Left lung (tissue), 10 donors: ENCODE data around the gene USP10. TPM values are rescaled to one million over a fixed set of nuclear protein-coding genes. Genes with fewer than 3 reads are reported as not detected.

ENCODE experiments used
- ATAC-seq: fragments of 200-7000 bp; cut with Tn5 transposase; one replicate; pipeline ENCODE4 v1.9.1; 2020; ENCODE audit warnings: moderate library complexity
- DNase-seq, 4 donors: peaks; one replicate each; pipeline ENCODE4 v3.0.0-alpha.2; 2013 to 2020
- H3K27ac ChIP-seq, 2 donors: fragments of 200-600 bp; sonication (generic) in 1 of 2; one replicate each; pipeline versions ENCODE4 v1.5.0 to v1.8.0; 2020 to 2021
- H3K27me3 ChIP-seq, 2 donors: fragments of 200-600 bp; sonication (generic) in 1 of 2; one replicate each; pipeline versions ENCODE4 v1.5.0 to v1.8.0; 2020 to 2021
- H3K36me3 ChIP-seq, 2 donors: fragments of 200-600 bp; sonication (generic) in 1 of 2; one replicate each; pipeline versions ENCODE4 v1.5.0 to v1.8.0; 2020 to 2021
- H3K4me1 ChIP-seq, 2 donors: fragments of 200-600 bp; one replicate each; pipeline ENCODE4 v1.8.0; 2021
- H3K4me3 ChIP-seq, 2 donors: fragments of 200-600 bp; sonication (generic) in 1 of 2; one replicate each; pipeline versions ENCODE4 v1.5.0 to v1.8.0; 2020 to 2021; ENCODE audit warnings: mild to moderate bottlenecking in 1 of 2
- H3K9me3 ChIP-seq, 2 donors: fragments of 200-600 bp; sonication (generic) in 1 of 2; one replicate each; pipeline versions ENCODE4 v1.5.0 to v1.8.0; 2020 to 2021
- CTCF ChIP-seq, 2 donors: fragments of 200-600 bp; sonication (generic) in 1 of 2; IDR thresholded peaks; one replicate each; pipeline versions ENCODE4 v1.5.0 to v1.8.0; 2021; ENCODE audit warnings: antibody characterized with exemption in 2 of 2
- intact Hi-C, 2 donors: fragments of 100-400 bp; cut with DNase I; formaldehyde crosslinking; loops; one replicate each; pipeline versions ENCODE4 v1.11.2 to v1.14.2; 2022
- polyA plus RNA-seq, 6 donors: library from polyadenylated mRNA; unstranded; fragments of 120-200 nt; gene quantifications; one replicate each; pipeline ENCODE4 v1.2.1, GENCODE V29; 2013; ENCODE audit not compliant: insufficient read length in 6 of 6
- total RNA-seq, 2 donors: library from RNA; stranded (reverse); fragmentation: NEBNext Ultra II Directional; extraction: Animal tissue kit (Norgen Biotek cat#: 25700); gene quantifications; one replicate each; pipeline ENCODE4 v1.2.1, GENCODE V29; 2021
- donor health status: DM: no; HTN: yes; CAD: no.
- donor health status: DM: no; HTN: no; CAD: no.

Gene USP10
- total and polyA plus RNA-seq, 8 donors, result 57.4 to 102 (median 87.8) TPM

GRCh38 chr16:84769416-84769815, 69.6 kb downstream of the USP10 start:
- H3K36me3 ChIP-seq, result peaks cover 0 to 87% of the 10 kb centered on the region in 2 donors

GRCh38 chr16:84773312-84773711, 73.5 kb downstream of the USP10 start:
- DNase-seq (no peak), ATAC-seq (no peak)
- Histone ChIP-seq H3K4me3 (no peak overlapping the region), H3K36me3 (peaks cover 0 to 89% of the 10 kb centered on the region in 2 donors), H3K27me3 (no peaks in the 10 kb centered on the region), H3K27ac (no peak overlapping the region), H3K4me1 (peaks cover 0 to 14% of the 10 kb centered on the region in 2 donors), H3K9me3 (no peaks in the 10 kb centered on the region)
- TF ChIP-seq CTCF (IDR thresholded peaks at IDR 0.05), result no peak
- intact Hi-C loops, result no loop called here

More at GRCh38 chr16:84769416-84769815, 69.6 kb downstream of the USP10 start:
- H3K9me3 ChIP-seq, result no peaks in the 10 kb centered on the region
- H3K27me3 ChIP-seq, result no peaks in the 10 kb centered on the region
- no peak overlapping the region for H3K4me3 ChIP-seq
- DNase-seq, result no peak
- peaks cover 0 to 9% of the 10 kb centered on the region in 2 donors for H3K4me1 ChIP-seq
- no peak overlapping the region for H3K27ac ChIP-seq
- TF ChIP-seq CTCF (IDR thresholded peaks at IDR 0.05), result no peak
- intact Hi-C loops, result no loop called here
- no peak for ATAC-seq

GRCh38 chr16:84774810-84775209, 75.0 kb downstream of the USP10 start:
- H3K36me3 ChIP-seq, result peaks cover 0 to 89% of the 10 kb centered on the region in 2 donors
- DNase-seq (no peak), ATAC-seq (peak; percentile 40)
- TF ChIP-seq CTCF (IDR thresholded peaks at IDR 0.05), result no peak
- peaks cover 0 to 14% of the 10 kb centered on the region in 2 donors for H3K4me1 ChIP-seq
- peak overlapping the region in 1 of 2 donors; percentile 25 for H3K4me3 ChIP-seq
- no peaks in the 10 kb centered on the region for H3K27me3 ChIP-seq
- intact Hi-C loops, result no loop called here
- H3K9me3 ChIP-seq, result no peaks in the 10 kb centered on the region
- H3K27ac ChIP-seq, result peak overlapping the region in 1 of 2 donors; percentile 65

GRCh38 chr16:84775262-84775810, 75.5 kb downstream of the USP10 start:
- H3K9me3 ChIP-seq, result no peaks in the 10 kb centered on the region
- ATAC-seq, result no peak
- TF ChIP-seq CTCF (IDR thresholded peaks at IDR 0.05), result no peak
- peak overlapping the region in 1 of 2 donors; percentile 25 for H3K4me3 ChIP-seq
- no peak for DNase-seq
- H3K36me3 ChIP-seq, result peaks cover 0 to 89% of the 10 kb centered on the region in 2 donors
- peaks cover 0 to 14% of the 10 kb centered on the region in 2 donors for H3K4me1 ChIP-seq
- no peaks in the 10 kb centered on the region for H3K27me3 ChIP-seq
- intact Hi-C loops, result no loop called here
- H3K27ac ChIP-seq, result peak overlapping the region in 1 of 2 donors; percentile 65

GRCh38 chr16:84777435-84777834, 77.6 kb downstream of the USP10 start:
- DNase-seq, result no peak
- H3K27me3 ChIP-seq, result no peaks in the 10 kb centered on the region
- no peak for ATAC-seq
- intact Hi-C loops, result no loop called here
- peaks cover 0 to 14% of the 10 kb centered on the region in 2 donors for H3K4me1 ChIP-seq
- H3K9me3 ChIP-seq, result no peaks in the 10 kb centered on the region
- H3K27ac ChIP-seq, result no peak overlapping the region
- no peak overlapping the region for H3K4me3 ChIP-seq
- no peak for TF ChIP-seq CTCF (IDR thresholded peaks at IDR 0.05)
- peaks cover 0 to 85% of the 10 kb centered on the region in 2 donors for H3K36me3 ChIP-seq
